Cardiac muscle cell (in vitro differentiated cells and primary cell): ENCODE data around the gene FAM181A. TPM values are rescaled to one million over a fixed set of nuclear protein-coding genes. Genes with fewer than 3 reads are reported as not detected.

Experiments used
- DNase-seq, 2 donors: peaks; one replicate each; pipeline versions ENCODE4 v3.0.0 to v3.0.0-alpha.2; 2010 to 2017; ENCODE audit warnings: low read depth in 1 of 2, low spot score in 1 of 2
- H3K27ac ChIP-seq: fragments of 200-600 bp; sonication (generic); 2 replicates; pipeline ENCODE4 v1.5.1; 2016
- H3K27me3 ChIP-seq: fragments of 200-600 bp; sonication (generic); 2 replicates; pipeline ENCODE4 v1.6.0; 2016; ENCODE audit warnings: control low read depth
- H3K36me3 ChIP-seq: fragments of 200-600 bp; sonication (generic); 2 replicates; pipeline ENCODE4 v1.5.1; 2016; ENCODE audit warnings: control low read depth
- H3K4me1 ChIP-seq: fragments of 200-600 bp; sonication (generic); 2 replicates; pipeline ENCODE4 v1.8.1; 2017; ENCODE audit warnings: low read depth, mild to moderate bottlenecking, mixed run types
- H3K4me3 ChIP-seq: fragments of 200-600 bp; sonication (generic); 2 replicates; pipeline ENCODE4 v1.5.1; 2016; ENCODE audit warnings: mild to moderate bottlenecking
- H3K9me3 ChIP-seq: fragments of 200-600 bp; sonication (generic); 2 replicates; pipeline ENCODE4 v1.5.1; 2017; ENCODE audit warnings: low read depth, mild to moderate bottlenecking, control low read depth
- polyA plus RNA-seq: library from polyadenylated mRNA; unstranded; fragments of >200 nt; fragmentation: Nextera tagmentation; extraction: Ambion mirVana; gene quantifications from 2 replicates; pipeline ENCODE4 v1.2.1, GENCODE V29; 2016
- total RNA-seq: library from RNA; depleted of rRNA; stranded (reverse); fragments of >200 nt; gene quantifications from 2 replicates; pipeline ENCODE4 v1.2.3, GENCODE V29; 2016
- TF ChIP-seq, protein P1 (sequence below): IDR thresholded peaks from 2 replicates; pipeline ENCODE4 v1.5.1; 2012; ENCODE audit warnings: low read depth, mild to moderate bottlenecking, low read length

FAM181A gene
- total and polyA plus RNA-seq, 2 experiments from 2014 or later, result not detected

GRCh38 chr14:93884950-93885349 is 42.2 kb upstream of the FAM181A start:
- Histone ChIP-seq H3K4me1 (no peaks in the 10 kb centered on the region), H3K36me3 (no peaks in the 10 kb centered on the region), H3K27me3 (no peaks in the 10 kb centered on the region), H3K9me3 (no peaks in the 10 kb centered on the region), H3K27ac (no peak overlapping the region), H3K4me3 (no peak overlapping the region)
- TF ChIP-seq, protein P1, sequence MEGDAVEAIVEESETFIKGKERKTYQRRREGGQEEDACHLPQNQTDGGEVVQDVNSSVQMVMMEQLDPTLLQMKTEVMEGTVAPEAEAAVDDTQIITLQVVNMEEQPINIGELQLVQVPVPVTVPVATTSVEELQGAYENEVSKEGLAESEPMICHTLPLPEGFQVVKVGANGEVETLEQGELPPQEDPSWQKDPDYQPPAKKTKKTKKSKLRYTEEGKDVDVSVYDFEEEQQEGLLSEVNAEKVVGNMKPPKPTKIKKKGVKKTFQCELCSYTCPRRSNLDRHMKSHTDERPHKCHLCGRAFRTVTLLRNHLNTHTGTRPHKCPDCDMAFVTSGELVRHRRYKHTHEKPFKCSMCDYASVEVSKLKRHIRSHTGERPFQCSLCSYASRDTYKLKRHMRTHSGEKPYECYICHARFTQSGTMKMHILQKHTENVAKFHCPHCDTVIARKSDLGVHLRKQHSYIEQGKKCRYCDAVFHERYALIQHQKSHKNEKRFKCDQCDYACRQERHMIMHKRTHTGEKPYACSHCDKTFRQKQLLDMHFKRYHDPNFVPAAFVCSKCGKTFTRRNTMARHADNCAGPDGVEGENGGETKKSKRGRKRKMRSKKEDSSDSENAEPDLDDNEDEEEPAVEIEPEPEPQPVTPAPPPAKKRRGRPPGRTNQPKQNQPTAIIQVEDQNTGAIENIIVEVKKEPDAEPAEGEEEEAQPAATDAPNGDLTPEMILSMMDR, result no peak
- DNase-seq, result no peak

DNA sequence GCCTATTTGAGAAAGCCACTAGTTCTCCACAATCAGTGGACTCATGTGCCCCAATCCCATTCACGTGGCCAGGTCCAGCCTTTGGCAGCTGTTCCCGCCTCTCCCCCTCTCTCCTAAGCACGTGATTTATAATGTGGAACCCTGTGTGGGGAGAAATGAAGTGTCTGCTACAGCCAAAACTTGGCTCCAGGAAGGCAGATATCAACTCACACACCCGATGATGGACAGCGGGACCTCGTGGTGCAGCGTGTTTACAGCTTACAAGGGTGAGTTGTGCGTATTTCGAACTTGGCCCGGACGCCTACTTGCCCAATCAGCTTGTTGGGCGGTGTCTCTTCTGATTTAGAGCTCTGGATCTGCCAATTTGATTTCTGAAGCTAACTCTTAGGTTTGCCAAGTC is 38.1 kb upstream of the FAM181A start:
- Histone ChIP-seq H3K36me3 (no peaks in the 10 kb centered on the region), H3K4me3 (no peak overlapping the region), H3K9me3 (no peaks in the 10 kb centered on the region), H3K27me3 (no peaks in the 10 kb centered on the region), H3K4me1 (no peaks in the 10 kb centered on the region), H3K27ac (no peak overlapping the region)
- TF ChIP-seq, protein P1, result no peak
- DNase-seq, result no peak

GRCh38 chr14:93889739-93890483 is 37.2 kb upstream of the FAM181A start:
- TF ChIP-seq, protein P1, result no peak
- H3K4me3 ChIP-seq, result no peak overlapping the region
- H3K9me3 ChIP-seq, result no peaks in the 10 kb centered on the region
- H3K4me1 ChIP-seq, result no peaks in the 10 kb centered on the region
- no peaks in the 10 kb centered on the region for H3K27me3 ChIP-seq
- DNase-seq, result no peak
- H3K36me3 ChIP-seq, result no peaks in the 10 kb centered on the region
- no peak overlapping the region for H3K27ac ChIP-seq

DNA sequence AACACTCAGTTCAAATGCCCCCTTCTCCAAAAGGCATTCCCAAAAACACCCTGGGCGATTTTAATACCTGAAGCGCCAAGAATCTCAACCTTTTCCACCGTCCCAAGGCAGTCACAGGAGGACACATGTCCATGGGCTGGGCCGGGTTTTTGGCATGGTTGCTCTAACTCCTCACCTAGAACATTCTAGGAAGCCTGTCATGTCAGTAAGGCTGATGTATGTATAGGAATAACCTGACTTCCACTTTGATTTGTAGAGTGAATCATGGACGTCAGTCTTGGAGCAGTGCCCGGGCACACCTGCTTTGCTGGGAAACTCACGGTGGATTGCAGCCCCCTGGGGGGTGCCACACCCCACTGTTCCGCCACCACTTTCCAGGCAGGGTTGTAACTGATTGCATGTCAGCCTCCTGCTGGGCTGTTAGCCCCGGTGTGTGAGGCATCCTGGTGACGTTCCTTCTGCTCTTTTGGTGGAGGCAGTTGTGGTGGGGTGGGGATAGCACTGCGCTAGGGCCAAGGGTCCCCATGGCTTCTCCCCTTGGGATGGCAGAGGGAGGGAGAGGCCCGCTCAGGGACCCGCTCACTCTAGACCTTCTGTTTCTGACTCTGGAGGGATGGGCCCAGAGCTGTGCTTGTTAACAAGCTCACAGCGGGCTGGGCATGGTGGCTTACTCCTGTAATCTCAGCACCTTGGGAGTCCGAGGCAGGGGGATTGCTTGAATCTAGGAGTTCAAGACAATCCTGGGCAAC is 35.2 kb upstream of the FAM181A start:
- no peak overlapping the region for H3K4me3 ChIP-seq
- H3K27ac ChIP-seq, result no peak overlapping the region
- TF ChIP-seq, protein P1, result no peak
- no peak for DNase-seq
- H3K36me3 ChIP-seq, result no peaks in the 10 kb centered on the region
- no peaks in the 10 kb centered on the region for H3K4me1 ChIP-seq
- no peaks in the 10 kb centered on the region for H3K27me3 ChIP-seq
- H3K9me3 ChIP-seq, result no peaks in the 10 kb centered on the region

- Histone ChIP-seq H3K36me3 (no peaks in the 10 kb centered on the region), H3K4me3 (no peak overlapping the region), H3K27me3 (no peaks in the 10 kb centered on the region), H3K4me1 (no peaks in the 10 kb centered on the region), H3K9me3 (no peaks in the 10 kb centered on the region), H3K27ac (no peak overlapping the region)
- DNase-seq, result no peak
- TF ChIP-seq, protein P1, result no peak
Observed at GRCh38 chr14:93892505-93892839, 34.7 kb upstream of the FAM181A start.
